ENCODE measurements around the gene FYN.

- no peak for TF ChIP-seq EZH2 (IDR thresholded peaks at IDR 0.05; ENCODE audit: insufficient read depth, poor library complexity, severe bottlenecking)
- TF ChIP-seq EZH2phosphoT487 (IDR thresholded peaks at IDR 0.05; ENCODE audit: insufficient read depth, low read depth) = no peak
These were observed 166.3 kb downstream of the FYN start for GRCh38 chr6:111706841-111707391.
